ENCODE data around the gene MITF.

MITF gene

DNA sequence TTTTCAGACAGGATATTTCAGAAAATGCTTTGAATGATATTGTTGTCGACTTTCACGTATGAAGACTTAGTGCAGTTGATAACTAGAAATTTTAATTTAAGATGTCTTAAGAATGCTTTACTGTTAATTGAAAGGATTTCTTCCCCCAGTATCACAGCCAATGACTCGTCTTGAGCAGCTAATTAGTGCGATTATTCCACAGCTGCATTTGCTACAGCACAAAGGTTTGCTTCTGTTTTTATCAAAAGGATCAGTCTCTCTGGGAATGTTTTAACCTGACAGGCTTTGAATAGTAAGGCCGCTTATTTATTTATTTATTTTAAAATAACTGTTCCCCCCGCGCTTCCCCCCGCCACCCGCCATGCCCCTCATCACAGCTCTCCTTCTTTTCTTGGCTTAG, 136.8 kb downstream of the MITF start:
- H3K4me3 ChIP-seq (ENCODE audit: insufficient read depth in 1 of 2, low read depth in 1 of 2, low read length in 2 of 2), result no peak overlapping the region
- no peak overlapping the region for H3K23ac ChIP-seq (ENCODE audit: low read length in 2 of 2)
- no peak overlapping the region for H3K14ac ChIP-seq (ENCODE audit: low read length in 2 of 2)
- WGBS, result 92% methylated on average over 4 of the region's 9 CpGs
- H2BK15ac ChIP-seq (ENCODE audit: low read depth, poor library complexity, severe bottlenecking), result no peak overlapping the region
- no peak overlapping the region for H3K4ac ChIP-seq (ENCODE audit: low read depth in 1 of 2, low read length in 2 of 2)
- H2BK5ac ChIP-seq (ENCODE audit: low read depth, low read length, poor library complexity, severe bottlenecking), result no peak overlapping the region
- no peak overlapping the region for H4K8ac ChIP-seq (ENCODE audit: low read length)
- no peak overlapping the region for H2AK5ac ChIP-seq (ENCODE audit: low read length, severe bottlenecking)
- no peak overlapping the region for H3K18ac ChIP-seq (ENCODE audit: low read depth in 1 of 2, low read length in 2 of 2)
- peaks cover 0 to 4% of the 10 kb centered on the region in 2 experiments for H3K36me3 ChIP-seq (ENCODE audit: control insufficient read depth in 1 of 2, insufficient read depth in 2 of 2, low read depth in 1 of 2, low read length in 2 of 2)
- no peak for DNase-seq
- H3K4me1 ChIP-seq (ENCODE audit: control insufficient read depth, insufficient read depth, low read depth, low read length), result peaks cover 3% of the 10 kb centered on the region
- H2BK120ac ChIP-seq (ENCODE audit: low read depth, low read length), result no peak overlapping the region
- H3K9ac ChIP-seq (ENCODE audit: low read length), result no peak overlapping the region
- no peaks in the 10 kb centered on the region for H3K27me3 ChIP-seq (ENCODE audit: control insufficient read depth in 1 of 2, insufficient read depth in 1 of 2, low read length in 2 of 2)
- H4K91ac ChIP-seq (ENCODE audit: low read length), result no peak overlapping the region
- no peaks in the 10 kb centered on the region for H3K9me3 ChIP-seq (ENCODE audit: control insufficient read depth, low read length)
- no peak overlapping the region for H2BK12ac ChIP-seq (ENCODE audit: low read length in 2 of 2)
- H3K79me1 ChIP-seq (replicated peaks; ENCODE audit: low read length, poor library complexity, severe bottlenecking), result peaks cover 9% of the 10 kb centered on the region
- H2AFZ ChIP-seq (ENCODE audit: low read depth, low read length), result no peak overlapping the region
- H3K27ac ChIP-seq (ENCODE audit: low read length, poor library complexity, severe bottlenecking), result no peak overlapping the region
- no peak overlapping the region for H3K4me2 ChIP-seq (ENCODE audit: low read length, poor library complexity, severe bottlenecking)

DNA sequence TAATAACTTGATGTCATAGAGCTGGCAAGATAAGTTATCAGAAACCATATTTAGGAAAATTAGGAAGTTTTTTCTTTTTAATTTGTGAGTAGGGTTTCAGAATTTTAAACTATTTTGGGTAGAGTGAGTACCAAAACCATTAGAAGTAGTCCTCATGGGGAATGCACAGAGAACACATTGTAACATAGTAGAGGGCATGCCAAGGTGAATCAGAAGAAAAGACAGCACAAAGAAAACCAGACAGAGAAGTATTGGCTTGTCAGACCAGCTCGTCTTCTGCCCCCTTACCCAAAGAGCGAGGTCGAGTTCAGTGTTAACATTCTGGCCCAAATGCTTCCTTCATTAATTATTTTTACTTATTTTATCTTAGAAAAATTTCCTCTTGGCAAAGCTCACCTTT, 139.0 kb downstream of the MITF start:
- H3K4me3 ChIP-seq (ENCODE audit: insufficient read depth in 1 of 2, low read depth in 1 of 2, low read length in 2 of 2), result no peak overlapping the region
- H4K8ac ChIP-seq (ENCODE audit: low read length), result no peak overlapping the region
- no CpG with 5 or more reads among the region's 3 CpGs for WGBS
- no peak overlapping the region for H2AFZ ChIP-seq (ENCODE audit: low read depth, low read length)
- H2BK12ac ChIP-seq (ENCODE audit: low read length in 2 of 2), result no peak overlapping the region
- H3K9ac ChIP-seq (ENCODE audit: low read length), result no peak overlapping the region
- H3K79me1 ChIP-seq (replicated peaks; ENCODE audit: low read length, poor library complexity, severe bottlenecking), result peaks cover 9% of the 10 kb centered on the region
- no peak overlapping the region for H2AK5ac ChIP-seq (ENCODE audit: low read length, severe bottlenecking)
- no peak overlapping the region for H3K4ac ChIP-seq (ENCODE audit: low read depth in 1 of 2, low read length in 2 of 2)
- no peak overlapping the region for H3K27ac ChIP-seq (ENCODE audit: low read length, poor library complexity, severe bottlenecking)
- no peak for DNase-seq
- H2BK5ac ChIP-seq (ENCODE audit: low read depth, low read length, poor library complexity, severe bottlenecking), result no peak overlapping the region
- no peak overlapping the region for H4K91ac ChIP-seq (ENCODE audit: low read length)
- no peak overlapping the region for H2BK120ac ChIP-seq (ENCODE audit: low read depth, low read length)
- no peak overlapping the region for H3K4me2 ChIP-seq (ENCODE audit: low read length, poor library complexity, severe bottlenecking)
- H2BK15ac ChIP-seq (ENCODE audit: low read depth, poor library complexity, severe bottlenecking), result no peak overlapping the region
- H3K27me3 ChIP-seq (ENCODE audit: control insufficient read depth in 1 of 2, insufficient read depth in 1 of 2, low read length in 2 of 2), result no peaks in the 10 kb centered on the region
- peaks cover 3% of the 10 kb centered on the region for H3K4me1 ChIP-seq (ENCODE audit: control insufficient read depth, insufficient read depth, low read depth, low read length)
- H3K23ac ChIP-seq (ENCODE audit: low read length in 2 of 2), result no peak overlapping the region
- H3K14ac ChIP-seq (ENCODE audit: low read length in 2 of 2), result no peak overlapping the region
- H3K9me3 ChIP-seq (ENCODE audit: control insufficient read depth, low read length), result no peaks in the 10 kb centered on the region
- H3K18ac ChIP-seq (ENCODE audit: low read depth in 1 of 2, low read length in 2 of 2), result no peak overlapping the region
- H3K36me3 ChIP-seq (ENCODE audit: control insufficient read depth in 1 of 2, insufficient read depth in 2 of 2, low read depth in 1 of 2, low read length in 2 of 2), result peaks cover 0 to 4% of the 10 kb centered on the region in 2 experiments

DNA sequence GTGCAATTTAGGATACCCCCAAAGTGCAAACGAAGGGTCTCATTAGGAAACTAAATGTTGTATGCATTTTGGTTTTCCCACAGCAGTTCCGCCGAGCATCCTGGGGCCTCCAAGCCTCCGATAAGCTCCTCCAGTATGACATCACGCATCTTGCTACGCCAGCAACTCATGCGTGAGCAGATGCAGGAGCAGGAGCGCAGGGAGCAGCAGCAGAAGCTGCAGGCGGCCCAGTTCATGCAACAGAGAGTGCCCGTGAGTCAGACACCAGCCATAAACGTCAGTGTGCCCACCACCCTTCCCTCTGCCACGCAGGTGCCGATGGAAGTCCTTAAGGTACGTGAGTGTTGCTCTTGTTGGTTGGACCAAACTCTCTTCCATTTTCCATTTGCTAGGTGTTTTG, 139.8 kb downstream of the MITF start:
- no peak overlapping the region for H3K4me2 ChIP-seq (ENCODE audit: low read length, poor library complexity, severe bottlenecking)

DNA sequence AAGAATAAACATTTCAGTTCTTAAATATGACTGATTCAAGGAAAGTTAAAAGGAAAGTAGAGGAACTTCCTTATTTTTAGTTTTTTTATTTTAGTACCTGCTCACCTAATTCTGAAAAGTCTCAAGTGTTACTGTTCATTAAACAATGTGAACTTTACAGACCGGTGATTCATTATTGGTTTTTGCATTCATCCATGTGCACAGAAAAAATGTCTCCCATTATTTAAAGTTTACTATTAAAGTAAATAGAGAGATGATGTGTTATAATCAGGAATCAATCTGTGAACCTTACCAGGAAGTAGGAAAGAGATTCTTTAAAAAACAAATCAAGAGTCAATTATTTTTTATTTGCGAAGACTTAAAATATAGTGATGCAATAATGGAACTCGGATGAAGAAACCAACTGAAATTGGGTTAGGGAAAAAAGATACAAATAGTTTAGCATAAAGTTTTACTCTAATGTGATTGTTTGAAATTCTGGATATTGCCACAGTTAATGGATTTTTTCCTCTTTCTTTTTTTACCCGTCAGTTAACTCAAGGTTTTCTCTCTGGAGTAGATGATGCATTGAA, 140.9 kb downstream of the MITF start:
- Histone ChIP-seq H3K9ac (ENCODE audit: low read length) (no peak overlapping the region), H4K91ac (ENCODE audit: low read length) (no peak overlapping the region), H3K4me1 (ENCODE audit: control insufficient read depth, insufficient read depth, low read depth, low read length) (peaks cover 3% of the 10 kb centered on the region), H4K8ac (ENCODE audit: low read length) (no peak overlapping the region), H3K79me1 (replicated peaks; ENCODE audit: low read length, poor library complexity, severe bottlenecking) (peaks cover 10% of the 10 kb centered on the region), H2BK15ac (ENCODE audit: low read depth, poor library complexity, severe bottlenecking) (no peak overlapping the region), H2BK5ac (ENCODE audit: low read depth, low read length, poor library complexity, severe bottlenecking) (no peak overlapping the region), H3K27me3 (ENCODE audit: control insufficient read depth in 1 of 2, insufficient read depth in 1 of 2, low read length in 2 of 2) (no peaks in the 10 kb centered on the region), H3K18ac (ENCODE audit: low read depth in 1 of 2, low read length in 2 of 2) (no peak overlapping the region), H2AK5ac (ENCODE audit: low read length, severe bottlenecking) (no peak overlapping the region), H3K4ac (ENCODE audit: low read depth in 1 of 2, low read length in 2 of 2) (no peak overlapping the region), H3K27ac (ENCODE audit: low read length, poor library complexity, severe bottlenecking) (no peak overlapping the region), H3K36me3 (ENCODE audit: control insufficient read depth in 1 of 2, insufficient read depth in 2 of 2, low read depth in 1 of 2, low read length in 2 of 2) (peaks cover 4 to 11% of the 10 kb centered on the region in 2 experiments), H3K4me3 (ENCODE audit: insufficient read depth in 1 of 2, low read depth in 1 of 2, low read length in 2 of 2) (no peak overlapping the region), H2BK120ac (ENCODE audit: low read depth, low read length) (no peak overlapping the region), H3K9me3 (ENCODE audit: control insufficient read depth, low read length) (no peaks in the 10 kb centered on the region), H3K4me2 (ENCODE audit: low read length, poor library complexity, severe bottlenecking) (no peak overlapping the region), H3K23ac (ENCODE audit: low read length in 2 of 2) (no peak overlapping the region), H2AFZ (ENCODE audit: low read depth, low read length) (no peak overlapping the region), H2BK12ac (ENCODE audit: low read length in 2 of 2) (no peak overlapping the region), H3K14ac (ENCODE audit: low read length in 2 of 2) (no peak overlapping the region)
- no peak for DNase-seq
- WGBS, result 95% methylated on average over 3 of the region's 4 CpGs

More for the DNA sequence above, 139.8 kb downstream of the MITF start:
- no peak overlapping the region for H3K27ac ChIP-seq (ENCODE audit: low read length, poor library complexity, severe bottlenecking)
- H3K9ac ChIP-seq (ENCODE audit: low read length), result no peak overlapping the region
- H3K36me3 ChIP-seq (ENCODE audit: control insufficient read depth in 1 of 2, insufficient read depth in 2 of 2, low read depth in 1 of 2, low read length in 2 of 2), result peaks cover 0 to 4% of the 10 kb centered on the region in 2 experiments
- no peak overlapping the region for H2AK5ac ChIP-seq (ENCODE audit: low read length, severe bottlenecking)
- no peak overlapping the region for H3K4ac ChIP-seq (ENCODE audit: low read depth in 1 of 2, low read length in 2 of 2)
- WGBS, result 94% methylated on average over 13 of the region's 14 CpGs
- H2BK12ac ChIP-seq (ENCODE audit: low read length in 2 of 2), result no peak overlapping the region
- H2BK15ac ChIP-seq (ENCODE audit: low read depth, poor library complexity, severe bottlenecking), result no peak overlapping the region
- H3K4me3 ChIP-seq (ENCODE audit: insufficient read depth in 1 of 2, low read depth in 1 of 2, low read length in 2 of 2), result no peak overlapping the region
- H3K27me3 ChIP-seq (ENCODE audit: control insufficient read depth in 1 of 2, insufficient read depth in 1 of 2, low read length in 2 of 2), result no peaks in the 10 kb centered on the region
- H3K14ac ChIP-seq (ENCODE audit: low read length in 2 of 2), result peak overlapping the region in 1 of 2 experiments; percentile 6
- H3K9me3 ChIP-seq (ENCODE audit: control insufficient read depth, low read length), result no peaks in the 10 kb centered on the region
- H2BK5ac ChIP-seq (ENCODE audit: low read depth, low read length, poor library complexity, severe bottlenecking), result no peak overlapping the region
- H4K8ac ChIP-seq (ENCODE audit: low read length), result no peak overlapping the region
- no peak overlapping the region for H3K18ac ChIP-seq (ENCODE audit: low read depth in 1 of 2, low read length in 2 of 2)
- no peak overlapping the region for H4K91ac ChIP-seq (ENCODE audit: low read length)
- no peak for DNase-seq
- no peak overlapping the region for H2BK120ac ChIP-seq (ENCODE audit: low read depth, low read length)
- peaks cover 10% of the 10 kb centered on the region for H3K79me1 ChIP-seq (replicated peaks; ENCODE audit: low read length, poor library complexity, severe bottlenecking)
- no peak overlapping the region for H2AFZ ChIP-seq (ENCODE audit: low read depth, low read length)
- H3K4me1 ChIP-seq (ENCODE audit: control insufficient read depth, insufficient read depth, low read depth, low read length), result peaks cover 3% of the 10 kb centered on the region
- no peak overlapping the region for H3K23ac ChIP-seq (ENCODE audit: low read length in 2 of 2)
